Forelimb muscle (tissue), 1 donor: Measurements from ENCODE around the gene MAP2K2. TPM values are rescaled to one million over a fixed set of nuclear protein-coding genes. Genes with fewer than 3 reads are reported as not detected.

Experiments
- DNase-seq: peaks from one replicate; pipeline ENCODE4 v3.0.0-alpha.2; 2013; ENCODE audit warnings: low read depth
- polyA plus RNA-seq: library from polyadenylated mRNA; unstranded; fragments of 120-200 nt; gene quantifications from one replicate; pipeline ENCODE4 v1.2.1, GENCODE V29; 2013; ENCODE audit not compliant: insufficient read length

The MAP2K2 gene
- polyA plus RNA-seq, 1 donor, result 119 TPM

- no peak for DNase-seq
These were observed 79.8 kb downstream of the MAP2K2 start for GRCh38 chr19:4043966-4044715.

- no peak for DNase-seq
These were observed 80.5 kb downstream of the MAP2K2 start for GRCh38 chr19:4043401-4043800.

- no peak for DNase-seq
These were observed 81.2 kb downstream of the MAP2K2 start for GRCh38 chr19:4042731-4043082.

GRCh38 chr19:4042064-4042730 is 81.7 kb downstream of the MAP2K2 start:
- no peak for DNase-seq

Other genes with a start within 250 kb of the MAP2K2 start
- 1.2 TPM for gene ATCAY, start 243.4 kb downstream of the MAP2K2 start, polyA plus RNA-seq
- gene NMRK2, start 191.1 kb downstream of the MAP2K2 start, polyA plus RNA-seq, result 285 TPM
- 100 TPM for gene DAPK3, start 153.0 kb downstream of the MAP2K2 start, polyA plus RNA-seq
- gene EEF2, start 138.7 kb downstream of the MAP2K2 start, polyA plus RNA-seq, result 2,855 TPM
- 25.0 TPM for gene PIAS4, start 116.4 kb downstream of the MAP2K2 start, polyA plus RNA-seq
- 8.0 TPM for gene ZBTB7A, start 57.2 kb downstream of the MAP2K2 start, polyA plus RNA-seq
- gene CREB3L3, start 29.5 kb upstream of the MAP2K2 start, polyA plus RNA-seq, result not detected
- gene SIRT6, start 58.4 kb upstream of the MAP2K2 start, polyA plus RNA-seq, result 11.2 TPM
- gene ANKRD24, start 58.6 kb upstream of the MAP2K2 start, polyA plus RNA-seq, result 2.9 TPM
- gene EBI3, start 105.4 kb upstream of the MAP2K2 start, polyA plus RNA-seq, result 0.38 TPM
- gene YJU2, start 123.0 kb upstream of the MAP2K2 start, polyA plus RNA-seq, result 12.9 TPM
- 117 TPM for gene SHD, start 155.1 kb upstream of the MAP2K2 start, polyA plus RNA-seq
- gene TMIGD2, start 178.3 kb upstream of the MAP2K2 start, polyA plus RNA-seq, result 0.46 TPM
- gene FSD1, start 180.5 kb upstream of the MAP2K2 start, polyA plus RNA-seq, result 2.4 TPM
- 4.9 TPM for gene STAP2, start 214.7 kb upstream of the MAP2K2 start, polyA plus RNA-seq
- gene MPND, start 219.4 kb upstream of the MAP2K2 start, polyA plus RNA-seq, result 15.9 TPM